Measurements from ENCODE around the gene STIP1.

GRCh38 chr11:64222651-64223000 is 36.7 kb downstream of the STIP1 start:
- TF ChIP-seq CTCF (IDR thresholded peaks at IDR 0.05): no peak
- TF ChIP-seq EZH2phosphoT487 (IDR thresholded peaks at IDR 0.05): no peak
